ENCODE data around the gene ANKIB1. TPM values are rescaled to one million over a fixed set of nuclear protein-coding genes. Genes with fewer than 3 reads are reported as not detected.

The ANKIB1 gene
- total RNA-seq, 4 donors from 2014 or later, result 34.1 to 66.1 (median 58.2) TPM

DNA sequence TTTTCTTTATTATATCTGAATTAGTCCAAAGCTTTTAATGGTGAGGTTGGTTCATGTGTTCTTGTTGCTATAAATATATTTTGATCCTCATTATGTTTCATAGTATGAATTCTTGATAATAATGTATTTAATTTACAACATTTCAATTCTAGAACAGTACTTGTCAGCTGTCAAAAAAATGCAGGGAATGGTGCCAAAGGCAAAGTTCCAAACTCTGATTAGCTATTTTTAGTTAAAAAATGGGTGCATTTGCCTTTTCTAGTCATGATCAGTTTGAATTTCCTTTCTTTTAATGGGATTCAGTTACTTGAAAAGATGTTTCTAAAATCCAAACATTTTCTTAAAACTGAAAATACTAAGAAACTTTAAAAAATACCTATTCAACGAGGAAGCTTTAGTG, 49.6 kb downstream of the ANKIB1 start:
- H3K36me3 ChIP-seq, result peaks cover 8% of the 10 kb centered on the region
- TF ChIP-seq POLR2A (IDR thresholded peaks at IDR 0.05) (no peak), POLR2AphosphoS5 (IDR thresholded peaks at IDR 0.05) (no peak), EP300 (IDR thresholded peaks at IDR 0.05) (no peak)
- TF ChIP-seq, protein P1, sequence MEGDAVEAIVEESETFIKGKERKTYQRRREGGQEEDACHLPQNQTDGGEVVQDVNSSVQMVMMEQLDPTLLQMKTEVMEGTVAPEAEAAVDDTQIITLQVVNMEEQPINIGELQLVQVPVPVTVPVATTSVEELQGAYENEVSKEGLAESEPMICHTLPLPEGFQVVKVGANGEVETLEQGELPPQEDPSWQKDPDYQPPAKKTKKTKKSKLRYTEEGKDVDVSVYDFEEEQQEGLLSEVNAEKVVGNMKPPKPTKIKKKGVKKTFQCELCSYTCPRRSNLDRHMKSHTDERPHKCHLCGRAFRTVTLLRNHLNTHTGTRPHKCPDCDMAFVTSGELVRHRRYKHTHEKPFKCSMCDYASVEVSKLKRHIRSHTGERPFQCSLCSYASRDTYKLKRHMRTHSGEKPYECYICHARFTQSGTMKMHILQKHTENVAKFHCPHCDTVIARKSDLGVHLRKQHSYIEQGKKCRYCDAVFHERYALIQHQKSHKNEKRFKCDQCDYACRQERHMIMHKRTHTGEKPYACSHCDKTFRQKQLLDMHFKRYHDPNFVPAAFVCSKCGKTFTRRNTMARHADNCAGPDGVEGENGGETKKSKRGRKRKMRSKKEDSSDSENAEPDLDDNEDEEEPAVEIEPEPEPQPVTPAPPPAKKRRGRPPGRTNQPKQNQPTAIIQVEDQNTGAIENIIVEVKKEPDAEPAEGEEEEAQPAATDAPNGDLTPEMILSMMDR (IDR thresholded peaks at IDR 0.05), result no peak
- H3K27me3 ChIP-seq, result no peaks in the 10 kb centered on the region
- H3K9me3 ChIP-seq, result no peaks in the 10 kb centered on the region
- no peak for DNase-seq (ENCODE audit: low spot score in 2 of 2)
- H3K27ac ChIP-seq, result no peak overlapping the region
- H3K4me1 ChIP-seq, result peaks cover 6% of the 10 kb centered on the region
- H3K4me3 ChIP-seq, result no peak overlapping the region
- WGBS, result 51% methylated on average over 1 of the region's 1 CpG

DNA sequence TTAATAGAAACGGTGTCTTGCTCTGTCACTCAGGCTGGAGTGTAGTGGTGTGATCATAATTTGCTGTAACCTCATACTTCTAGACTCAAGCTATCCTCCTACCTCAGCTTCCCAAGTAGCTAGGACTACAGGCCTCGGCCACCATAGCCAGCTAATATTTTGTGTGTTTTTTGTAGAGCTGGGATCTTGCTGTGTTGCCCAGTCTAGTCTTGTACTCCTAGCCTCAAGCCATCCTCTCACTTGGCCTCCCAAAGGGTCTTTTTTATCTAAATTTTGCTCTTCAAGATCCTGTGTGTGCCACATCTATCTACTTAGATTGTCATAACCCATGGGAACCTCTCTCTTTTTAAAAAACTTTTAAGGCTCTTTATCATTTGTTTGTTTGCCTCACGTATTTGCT, 50.5 kb downstream of the ANKIB1 start:
- no peak overlapping the region for H3K27ac ChIP-seq

DNA sequence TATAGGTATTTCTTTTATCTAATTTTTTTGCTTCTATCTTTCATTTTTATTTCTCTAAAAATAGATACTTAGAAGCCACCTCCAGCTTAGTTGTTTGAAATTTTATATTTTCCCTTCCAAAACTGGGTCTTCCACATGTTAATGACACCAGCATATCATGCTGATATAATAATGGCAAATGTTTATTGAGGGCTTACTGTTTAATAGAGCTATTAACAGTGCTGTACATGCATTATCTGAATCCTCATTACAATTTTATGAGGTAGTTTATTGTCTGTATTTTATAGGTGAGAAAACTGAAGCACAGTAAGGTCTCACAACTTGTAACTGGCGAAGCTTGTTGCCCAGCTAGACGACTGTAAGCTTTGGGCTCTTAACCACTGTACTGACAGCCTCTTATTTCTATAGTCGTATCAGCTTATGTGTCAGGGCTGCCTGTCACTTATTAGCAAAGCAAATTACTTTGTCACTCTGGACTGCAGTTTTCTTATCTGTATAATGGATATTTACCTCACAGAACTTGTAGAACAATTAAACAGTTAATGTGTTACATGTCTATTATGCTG, 51.2 kb downstream of the ANKIB1 start:
- no peaks in the 10 kb centered on the region for H3K9me3 ChIP-seq
- H3K27me3 ChIP-seq, result no peaks in the 10 kb centered on the region
- peaks cover 6% of the 10 kb centered on the region for H3K4me1 ChIP-seq
- DNase-seq (ENCODE audit: low spot score in 2 of 2), result no peak
- no peak for TF ChIP-seq EP300 (IDR thresholded peaks at IDR 0.05)
- no peak for TF ChIP-seq POLR2AphosphoS5 (IDR thresholded peaks at IDR 0.05)
- no peak for TF ChIP-seq POLR2A (IDR thresholded peaks at IDR 0.05)
- TF ChIP-seq, protein P1 (IDR thresholded peaks at IDR 0.05), result no peak
- H3K36me3 ChIP-seq, result peaks cover 10% of the 10 kb centered on the region
- no peak overlapping the region for H3K4me3 ChIP-seq
- H3K27ac ChIP-seq, result no peak overlapping the region
- 97% methylated on average over 3 of the region's 3 CpGs for WGBS

More for the DNA sequence above, 50.5 kb downstream of the ANKIB1 start:
- TF ChIP-seq POLR2AphosphoS5 (IDR thresholded peaks at IDR 0.05), result no peak
- TF ChIP-seq, protein P1 (IDR thresholded peaks at IDR 0.05), result no peak
- TF ChIP-seq EP300 (IDR thresholded peaks at IDR 0.05), result no peak
- no peak for TF ChIP-seq POLR2A (IDR thresholded peaks at IDR 0.05)
- Histone ChIP-seq H3K27me3 (no peaks in the 10 kb centered on the region), H3K36me3 (peaks cover 10% of the 10 kb centered on the region), H3K9me3 (no peaks in the 10 kb centered on the region), H3K4me1 (peaks cover 6% of the 10 kb centered on the region), H3K4me3 (no peak overlapping the region)
- 95% methylated on average over 3 of the region's 3 CpGs for WGBS
- DNase-seq (ENCODE audit: low spot score in 2 of 2), result no peak

DNA sequence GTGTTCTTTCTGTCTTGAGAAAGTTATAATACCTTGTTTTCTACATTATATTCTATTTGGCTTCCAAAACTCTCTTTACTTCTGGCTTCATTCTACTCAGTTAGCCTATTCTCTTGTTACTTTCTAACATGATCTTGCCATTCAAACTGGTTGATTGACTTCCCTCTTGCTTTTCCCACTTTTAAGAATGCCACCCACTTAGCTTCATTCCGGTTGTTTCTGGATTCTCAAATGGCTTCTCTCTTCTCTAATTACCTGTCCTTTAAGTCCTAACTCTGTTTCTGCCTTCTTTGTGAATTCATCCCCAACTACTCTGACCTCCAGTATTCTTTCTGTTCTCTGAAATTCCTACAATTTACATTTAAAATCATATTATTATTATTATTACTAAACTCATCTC, 52.0 kb downstream of the ANKIB1 start:
- Histone ChIP-seq H3K27me3 (no peaks in the 10 kb centered on the region), H3K4me1 (peaks cover 6% of the 10 kb centered on the region), H3K27ac (no peak overlapping the region), H3K4me3 (no peak overlapping the region), H3K9me3 (no peaks in the 10 kb centered on the region), H3K36me3 (peaks cover 10% of the 10 kb centered on the region)
- no peak for DNase-seq (ENCODE audit: low spot score in 2 of 2)
- 94% methylated on average over 1 of the region's 1 CpG for WGBS
- TF ChIP-seq POLR2AphosphoS5 (IDR thresholded peaks at IDR 0.05) (no peak), EP300 (IDR thresholded peaks at IDR 0.05) (no peak), POLR2A (IDR thresholded peaks at IDR 0.05) (no peak)
- TF ChIP-seq, protein P1 (IDR thresholded peaks at IDR 0.05), result no peak

DNA sequence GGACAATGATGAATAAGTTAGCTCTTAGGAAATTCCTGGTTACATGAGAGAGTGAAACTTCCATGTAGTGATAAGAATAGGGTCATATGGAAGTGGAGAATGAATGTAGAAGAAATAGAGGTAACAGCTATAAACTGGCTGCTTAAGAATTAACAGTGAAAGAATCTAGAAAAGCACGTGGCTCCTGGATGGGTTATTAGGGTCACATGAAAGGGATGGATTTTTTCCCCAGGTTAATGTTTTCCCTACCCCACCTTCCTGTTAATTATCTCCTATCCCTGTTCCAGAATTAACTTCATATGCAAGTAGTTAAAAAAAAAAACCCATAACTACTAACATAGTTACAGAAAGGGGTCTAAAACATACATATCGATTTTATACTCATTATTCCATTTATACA, 58.0 kb downstream of the ANKIB1 start:
- 80% methylated on average over 2 of the region's 2 CpGs for WGBS
- Histone ChIP-seq H3K36me3 (peaks cover 10% of the 10 kb centered on the region), H3K27ac (no peak overlapping the region), H3K4me3 (no peak overlapping the region), H3K27me3 (no peaks in the 10 kb centered on the region), H3K4me1 (no peaks in the 10 kb centered on the region), H3K9me3 (no peaks in the 10 kb centered on the region)
- DNase-seq (ENCODE audit: low spot score in 2 of 2), result no peak
- TF ChIP-seq EP300 (IDR thresholded peaks at IDR 0.05) (no peak), POLR2AphosphoS5 (IDR thresholded peaks at IDR 0.05) (no peak), POLR2A (IDR thresholded peaks at IDR 0.05) (no peak)
- TF ChIP-seq, protein P1 (IDR thresholded peaks at IDR 0.05), result no peak

Measured in suprapubic skin (tissue), 4 donors.